GM11168 (cell line): ENCODE data around the gene RAD51AP1.

ENCODE experiments used
- in situ Hi-C: fragments of 300-500 bp; cut with MboI; formaldehyde crosslinking; loops from one replicate; pipeline ENCODE4 v1.12.0; 2022; ENCODE audit warnings: low sequenced_read_pairs; ENCODE audit not compliant: unreplicated experiment

The RAD51AP1 gene

GRCh38 chr12:4540170-4540569, 1.5 kb downstream of the RAD51AP1 start:
- in situ Hi-C loops, result no loop called here

DNA sequence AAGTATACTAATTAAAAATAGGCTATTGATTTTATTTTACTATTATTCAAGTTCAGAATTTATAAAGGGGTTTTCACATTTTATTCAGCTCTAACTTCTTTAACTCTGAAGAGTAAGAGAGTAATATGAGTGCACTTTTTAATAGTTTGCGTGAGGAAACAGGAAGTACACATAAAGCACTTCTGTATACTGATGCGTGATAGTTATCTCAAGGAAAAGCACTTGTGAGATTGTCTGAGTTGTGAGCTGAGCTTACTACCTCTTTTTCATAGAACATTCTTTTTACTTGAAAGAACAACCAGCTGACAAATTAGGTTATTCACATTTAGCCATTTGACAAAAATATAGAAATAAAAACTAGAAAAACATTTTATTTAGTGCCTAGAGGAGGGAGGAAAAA, 1.9 kb downstream of the RAD51AP1 start:
- in situ Hi-C loops, result no loop called here

DNA sequence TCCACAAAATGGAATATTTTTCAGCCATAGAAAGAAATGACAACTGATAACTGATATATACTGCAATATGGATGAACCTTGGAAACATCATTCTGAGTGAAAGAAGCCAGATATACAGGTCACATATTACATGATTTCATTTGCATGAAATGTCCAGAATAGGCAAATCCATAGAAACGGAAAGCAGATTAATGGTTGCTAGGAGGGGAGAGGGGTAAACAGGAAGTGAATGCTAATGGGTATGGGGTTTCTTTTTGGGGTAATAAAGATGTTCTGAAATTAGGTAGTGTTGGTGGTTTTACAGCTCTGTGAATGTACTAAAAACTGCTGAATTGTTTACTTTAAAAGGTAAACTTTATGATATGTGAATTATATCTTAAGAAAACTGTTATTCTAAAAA, 6.5 kb downstream of the RAD51AP1 start:
- in situ Hi-C loops, result no loop called here

DNA sequence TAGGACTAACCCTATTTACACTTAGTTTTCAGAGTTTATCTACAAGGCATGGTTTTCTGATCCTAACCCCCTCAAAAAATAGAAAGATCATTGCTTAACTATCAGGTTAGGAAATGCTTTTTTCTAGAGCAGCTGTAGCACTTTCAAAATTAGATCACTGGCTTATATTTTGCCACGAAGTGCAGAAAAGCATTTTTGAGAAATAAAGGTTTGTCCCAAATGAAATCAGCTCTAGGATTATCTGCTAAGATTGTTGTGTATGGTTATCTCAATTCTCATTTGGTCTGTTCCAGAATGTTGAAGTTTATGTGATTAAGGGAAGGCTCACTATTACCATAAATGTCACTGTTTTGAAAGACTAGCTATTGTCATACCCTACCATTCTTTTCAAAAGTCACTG, 13.5 kb downstream of the RAD51AP1 start:
- in situ Hi-C loops, result no loop called here

GRCh38 chr12:4553943-4554342, 15.3 kb downstream of the RAD51AP1 start:
- in situ Hi-C loops, result no loop called here

DNA sequence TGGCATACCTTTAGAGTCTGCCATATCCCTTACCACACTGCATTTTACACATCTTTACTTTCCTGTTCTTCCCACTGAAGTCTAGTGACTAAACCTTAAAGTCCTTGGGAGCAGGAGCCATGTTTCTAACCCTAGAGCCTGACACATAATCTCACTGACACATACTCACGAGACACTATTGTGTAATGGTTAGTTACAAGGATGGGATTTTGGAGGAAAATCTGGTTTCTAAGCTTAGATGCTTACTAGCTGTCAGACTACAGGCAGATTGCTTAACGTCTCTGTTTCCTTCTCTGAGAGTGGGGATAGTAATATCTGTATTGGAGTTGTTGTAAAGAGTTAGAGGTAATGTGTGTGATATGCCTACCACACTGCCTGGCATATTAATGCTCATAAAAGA, 17.1 kb downstream of the RAD51AP1 start:
- in situ Hi-C loops, result no loop called here

GRCh38 chr12:4556735-4557530, 18.2 kb downstream of the RAD51AP1 start:
- in situ Hi-C loops, result no loop called here

DNA sequence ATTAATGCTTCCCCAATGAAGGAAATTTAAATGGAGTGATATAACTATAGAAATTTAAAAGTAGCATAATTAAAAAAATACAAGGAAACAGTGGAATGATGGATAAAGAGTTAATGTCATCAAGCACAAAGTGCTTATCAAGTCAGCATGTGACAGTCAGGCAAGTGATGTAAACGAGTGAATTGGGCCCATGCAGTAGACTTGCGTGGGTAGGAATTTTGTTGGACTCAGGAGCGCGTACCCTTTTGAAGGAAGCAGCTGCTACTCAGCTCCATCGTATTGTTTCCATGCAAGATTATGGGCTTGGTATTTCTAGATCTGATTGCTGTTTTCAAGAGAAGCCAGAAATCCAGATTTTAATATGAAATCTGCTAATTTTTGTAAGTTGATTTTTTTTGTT, 18.9 kb downstream of the RAD51AP1 start:
- in situ Hi-C loops, result no loop called here

DNA sequence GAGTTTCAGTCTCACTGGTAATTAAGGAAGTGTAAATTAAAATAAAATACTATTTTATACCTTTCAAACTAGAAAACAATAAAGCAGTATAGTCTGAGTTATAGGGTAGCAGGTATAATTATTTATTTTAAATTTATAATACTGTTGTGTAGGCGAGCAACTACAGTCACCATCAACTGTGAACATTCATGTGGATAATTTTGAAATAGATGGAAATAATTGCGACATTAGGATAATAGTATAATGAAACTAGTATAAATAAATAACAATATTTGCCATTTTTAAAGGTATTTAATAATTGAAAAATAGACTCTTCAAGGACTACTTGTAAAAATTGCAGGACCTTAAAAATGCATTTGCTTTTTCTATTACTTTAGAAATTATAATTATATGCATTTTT, 19.5 kb downstream of the RAD51AP1 start:
- in situ Hi-C loops, result no loop called here

GRCh38 chr12:4562034-4562657, 23.5 kb downstream of the RAD51AP1 start, which contains the start of gene DYRK4:
Gene DYRK4 (plus strand): TSS chr12:4562208. CDS start chr12:4562246, 38 bp downstream.
- in situ Hi-C loops, result no loop called here

DNA sequence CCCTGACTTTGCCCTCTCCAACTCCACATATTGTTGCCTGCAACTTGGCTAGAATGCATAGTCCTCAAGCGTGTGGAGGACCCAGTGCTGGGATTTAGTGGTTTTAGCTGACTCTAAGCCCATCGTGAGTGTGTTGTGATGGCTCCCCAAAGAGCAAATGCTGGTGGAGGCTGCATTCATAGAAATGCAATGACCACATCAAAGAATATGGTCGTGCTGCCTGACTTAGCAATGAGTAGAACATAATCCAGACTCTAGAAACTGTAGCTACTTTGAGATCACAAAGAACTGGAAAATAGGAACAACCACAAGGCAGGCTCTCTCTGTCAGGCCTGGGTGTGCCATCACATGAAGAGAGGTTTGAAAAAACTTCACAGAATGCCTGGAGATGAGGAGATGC, 24.6 kb downstream of the RAD51AP1 start:
- in situ Hi-C loops, result no loop called here

DNA sequence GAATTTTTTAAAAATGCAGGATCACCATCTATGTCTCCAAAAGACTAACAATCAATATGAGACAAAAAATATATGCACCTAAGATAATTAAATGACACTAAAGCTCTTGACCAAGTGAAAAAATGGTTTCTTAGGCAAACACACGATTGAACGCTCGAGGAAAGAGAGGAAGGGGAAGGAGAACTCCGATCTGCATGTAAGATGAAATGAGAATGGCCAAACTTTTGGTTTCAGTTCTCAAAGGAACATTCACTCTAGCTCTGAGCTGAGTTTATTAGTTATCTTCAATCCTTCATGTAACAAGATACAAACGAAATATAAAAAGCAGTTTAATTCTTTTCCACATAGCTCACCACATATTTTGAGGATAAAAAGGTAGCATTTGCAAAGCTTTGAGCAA, 26.1 kb downstream of the RAD51AP1 start:
- in situ Hi-C loops, result no loop called here

GRCh38 chr12:4566474-4566873, 27.8 kb downstream of the RAD51AP1 start:
- in situ Hi-C loops, result no loop called here

GRCh38 chr12:4567073-4567881, 28.6 kb downstream of the RAD51AP1 start:
- in situ Hi-C loops, result no loop called here

DNA sequence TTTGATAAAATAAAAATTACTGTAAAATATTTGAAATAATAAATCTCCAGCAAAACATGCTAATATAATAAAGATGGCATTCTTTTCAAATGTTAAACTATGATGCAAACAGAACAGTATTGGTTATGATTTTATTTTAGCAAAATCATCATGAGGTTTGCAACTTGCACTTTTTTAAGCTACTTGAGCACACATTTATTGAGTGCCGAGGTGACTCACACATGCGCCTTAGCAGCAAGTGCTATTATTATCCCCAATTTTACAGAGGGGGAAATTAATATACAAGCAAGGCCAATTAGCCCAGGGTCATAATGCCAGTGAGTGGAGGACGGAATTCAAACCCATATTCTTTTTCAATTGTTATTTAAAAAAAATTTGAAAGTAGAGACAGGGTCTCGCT, 30.6 kb downstream of the RAD51AP1 start:
- in situ Hi-C loops, result no loop called here

DNA sequence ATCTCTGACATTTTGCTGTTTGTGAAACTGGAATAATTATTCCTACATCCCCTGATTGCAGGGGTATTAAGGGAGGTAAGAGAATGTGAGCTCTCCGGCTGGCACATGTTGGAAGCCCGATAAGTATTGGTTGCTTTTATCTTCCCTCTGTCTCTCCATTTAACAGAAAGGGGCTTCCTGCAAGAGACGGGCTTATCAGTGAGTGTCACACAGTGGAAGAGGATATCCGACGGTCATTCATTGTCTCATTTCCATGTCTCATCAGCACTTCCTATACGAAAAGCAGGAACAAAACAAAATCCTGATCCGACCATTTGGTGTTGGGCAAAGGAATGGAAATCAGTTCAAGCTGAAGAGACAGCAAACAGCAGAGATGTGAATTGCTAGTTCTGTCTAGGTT, 34.0 kb downstream of the RAD51AP1 start:
- in situ Hi-C loops, result no loop called here

DNA sequence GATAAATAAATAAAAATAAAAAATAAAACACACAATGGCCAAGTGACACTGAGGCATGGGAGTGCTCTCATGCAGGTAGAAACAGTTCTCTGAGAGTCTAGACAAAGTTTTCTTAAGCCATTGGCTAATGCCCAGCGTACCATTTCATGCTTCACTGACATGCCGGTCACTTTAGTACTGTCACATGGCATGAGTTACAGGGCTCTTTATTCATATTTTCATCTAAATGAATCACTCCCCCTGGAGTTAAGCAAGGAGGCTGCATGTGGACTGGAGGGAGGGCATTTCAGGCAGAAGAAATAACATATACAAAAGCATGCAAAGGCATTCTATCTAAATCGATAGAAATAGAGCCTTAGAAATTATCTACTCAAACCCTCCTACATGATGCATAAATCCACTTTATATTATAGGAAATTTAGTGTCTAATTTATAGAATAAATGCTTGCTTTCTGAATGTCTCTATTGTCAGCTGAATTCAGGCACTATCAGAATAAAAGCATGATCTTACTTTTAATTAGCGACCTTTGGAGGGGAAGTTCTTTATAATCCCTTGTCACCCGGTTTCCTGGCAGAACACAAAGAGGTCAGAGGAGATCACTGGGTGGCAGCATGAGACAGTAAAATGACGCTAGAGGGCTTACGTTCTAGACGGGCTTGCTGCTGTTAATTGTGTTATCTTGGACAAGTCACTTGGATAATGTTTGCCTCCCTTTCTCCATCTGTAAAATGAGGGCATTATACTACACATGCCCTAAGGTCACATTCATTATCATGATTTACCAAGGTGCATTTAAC, 40.8 kb downstream of the RAD51AP1 start:
- in situ Hi-C loops, result no loop called here

DNA sequence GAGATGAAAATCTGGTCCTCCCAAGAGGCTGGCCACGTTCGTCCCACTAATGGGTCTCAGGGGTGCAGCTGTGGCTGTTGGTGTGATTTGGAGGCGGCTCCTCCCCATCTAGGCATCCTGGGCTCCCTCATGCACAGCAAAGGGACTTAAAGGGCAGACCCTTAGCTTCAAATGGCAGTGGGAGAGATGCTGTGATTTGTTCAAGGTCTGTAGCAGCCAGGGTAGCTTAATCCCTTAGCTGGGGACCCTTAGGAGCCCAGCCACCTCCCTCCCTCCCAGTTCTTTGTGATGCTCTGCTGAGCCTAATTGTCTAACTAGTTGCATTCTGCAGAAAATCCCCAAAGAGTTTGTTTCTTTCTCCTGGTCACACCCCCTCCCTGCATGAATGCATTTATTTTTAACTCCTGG, 41.6 kb downstream of the RAD51AP1 start:
- in situ Hi-C loops, result no loop called here

DNA sequence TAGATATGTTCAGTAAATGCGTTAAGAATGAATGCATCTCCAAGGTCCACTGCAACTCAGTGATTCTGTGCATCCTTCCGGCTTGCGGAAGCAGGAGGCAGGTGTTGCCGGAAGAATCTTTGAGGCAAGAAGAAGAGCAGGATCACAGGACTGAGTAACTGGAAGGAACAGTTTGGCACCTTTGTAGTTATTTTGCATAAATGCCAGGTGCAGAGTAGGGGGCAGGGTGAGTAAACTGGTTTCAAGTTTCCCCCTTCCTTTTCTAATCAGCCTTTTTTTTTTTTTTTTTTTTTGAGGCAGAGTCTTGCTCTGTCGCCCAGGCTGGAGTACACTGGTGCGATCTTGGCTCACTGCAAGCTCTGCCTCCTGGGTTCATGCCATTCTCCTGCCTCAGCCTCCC, 45.6 kb downstream of the RAD51AP1 start:
- in situ Hi-C loops, result no loop called here

GRCh38 chr12:4584896-4585295, 46.2 kb downstream of the RAD51AP1 start:
- in situ Hi-C loops, result no loop called here
